Measurements from ENCODE around the gene VPS52.

The VPS52 gene, protein sequence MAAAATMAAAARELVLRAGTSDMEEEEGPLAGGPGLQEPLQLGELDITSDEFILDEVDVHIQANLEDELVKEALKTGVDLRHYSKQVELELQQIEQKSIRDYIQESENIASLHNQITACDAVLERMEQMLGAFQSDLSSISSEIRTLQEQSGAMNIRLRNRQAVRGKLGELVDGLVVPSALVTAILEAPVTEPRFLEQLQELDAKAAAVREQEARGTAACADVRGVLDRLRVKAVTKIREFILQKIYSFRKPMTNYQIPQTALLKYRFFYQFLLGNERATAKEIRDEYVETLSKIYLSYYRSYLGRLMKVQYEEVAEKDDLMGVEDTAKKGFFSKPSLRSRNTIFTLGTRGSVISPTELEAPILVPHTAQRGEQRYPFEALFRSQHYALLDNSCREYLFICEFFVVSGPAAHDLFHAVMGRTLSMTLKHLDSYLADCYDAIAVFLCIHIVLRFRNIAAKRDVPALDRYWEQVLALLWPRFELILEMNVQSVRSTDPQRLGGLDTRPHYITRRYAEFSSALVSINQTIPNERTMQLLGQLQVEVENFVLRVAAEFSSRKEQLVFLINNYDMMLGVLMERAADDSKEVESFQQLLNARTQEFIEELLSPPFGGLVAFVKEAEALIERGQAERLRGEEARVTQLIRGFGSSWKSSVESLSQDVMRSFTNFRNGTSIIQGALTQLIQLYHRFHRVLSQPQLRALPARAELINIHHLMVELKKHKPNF

DNA sequence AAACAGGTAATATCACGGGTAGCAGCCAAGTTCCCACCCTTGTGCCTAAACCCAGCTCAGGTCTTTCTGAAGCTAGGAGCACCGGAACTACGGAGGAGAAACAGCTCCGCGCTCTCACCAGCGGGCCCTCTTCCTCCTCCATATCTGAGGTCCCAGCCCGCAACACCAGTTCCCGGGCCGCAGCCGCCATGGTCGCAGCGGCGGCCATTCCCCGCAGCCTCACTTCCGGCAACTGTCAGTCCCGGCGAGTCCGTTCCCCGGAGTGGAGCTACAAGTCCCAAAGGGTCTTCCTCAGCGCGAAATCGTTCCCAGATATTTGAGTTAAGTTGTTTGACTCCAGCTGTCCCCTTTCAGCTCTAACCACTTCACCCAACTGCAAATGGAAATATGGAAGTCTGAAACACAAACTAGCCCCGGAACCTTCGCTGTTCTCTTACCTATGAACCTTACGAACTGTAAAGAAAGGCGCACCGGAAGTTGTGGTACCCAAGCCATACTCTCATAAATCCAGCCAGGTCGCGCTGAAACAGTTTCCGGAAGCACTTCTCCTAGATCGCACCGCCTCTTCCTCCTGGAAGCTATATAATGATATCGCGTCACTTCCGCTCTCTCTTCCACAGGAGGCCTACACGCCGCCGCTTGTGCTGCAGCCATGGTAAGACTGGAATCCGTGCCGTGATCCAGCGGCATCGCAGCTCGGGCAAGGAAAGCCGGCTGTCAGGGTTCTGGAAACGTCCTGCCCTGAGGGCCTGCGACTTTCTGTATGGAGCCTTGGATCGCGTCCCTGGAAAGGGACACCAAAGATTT, at the start of gene VPS52, which contains the start of gene RPS18:
Gene VPS52, minus strand, starts transcription at position 409 of the 807 bp plus-strand sequence. Its CDS starts 201 bp downstream, at position 208.
Gene RPS18, plus strand, starts transcription at position 608 of the 807 bp plus-strand sequence. Its CDS starts 45 bp downstream, at position 653.
- peak; percentile 98 to 100 for DNase-seq

DNA sequence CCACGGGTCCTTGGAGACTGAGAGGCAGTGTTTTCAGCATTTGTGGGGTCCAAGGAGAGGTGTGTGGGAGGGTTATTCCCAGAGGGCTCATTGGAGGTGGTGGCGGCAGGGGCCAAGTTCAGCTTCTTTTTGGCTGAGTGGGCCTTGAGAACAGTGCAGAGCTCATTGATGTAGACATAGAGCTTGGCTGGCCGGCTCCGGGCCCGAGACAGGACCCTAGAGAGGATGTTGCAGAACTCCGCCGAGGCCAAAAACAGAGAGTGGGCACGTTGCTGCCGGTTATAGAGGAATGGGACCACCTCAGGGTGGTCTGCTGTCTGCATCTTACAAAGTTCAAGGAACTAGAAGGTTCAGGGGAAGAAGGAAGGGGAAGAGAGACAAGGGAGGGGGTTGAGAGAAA, 49.6 kb upstream of the VPS52 start:
- no peak for DNase-seq

DNA sequence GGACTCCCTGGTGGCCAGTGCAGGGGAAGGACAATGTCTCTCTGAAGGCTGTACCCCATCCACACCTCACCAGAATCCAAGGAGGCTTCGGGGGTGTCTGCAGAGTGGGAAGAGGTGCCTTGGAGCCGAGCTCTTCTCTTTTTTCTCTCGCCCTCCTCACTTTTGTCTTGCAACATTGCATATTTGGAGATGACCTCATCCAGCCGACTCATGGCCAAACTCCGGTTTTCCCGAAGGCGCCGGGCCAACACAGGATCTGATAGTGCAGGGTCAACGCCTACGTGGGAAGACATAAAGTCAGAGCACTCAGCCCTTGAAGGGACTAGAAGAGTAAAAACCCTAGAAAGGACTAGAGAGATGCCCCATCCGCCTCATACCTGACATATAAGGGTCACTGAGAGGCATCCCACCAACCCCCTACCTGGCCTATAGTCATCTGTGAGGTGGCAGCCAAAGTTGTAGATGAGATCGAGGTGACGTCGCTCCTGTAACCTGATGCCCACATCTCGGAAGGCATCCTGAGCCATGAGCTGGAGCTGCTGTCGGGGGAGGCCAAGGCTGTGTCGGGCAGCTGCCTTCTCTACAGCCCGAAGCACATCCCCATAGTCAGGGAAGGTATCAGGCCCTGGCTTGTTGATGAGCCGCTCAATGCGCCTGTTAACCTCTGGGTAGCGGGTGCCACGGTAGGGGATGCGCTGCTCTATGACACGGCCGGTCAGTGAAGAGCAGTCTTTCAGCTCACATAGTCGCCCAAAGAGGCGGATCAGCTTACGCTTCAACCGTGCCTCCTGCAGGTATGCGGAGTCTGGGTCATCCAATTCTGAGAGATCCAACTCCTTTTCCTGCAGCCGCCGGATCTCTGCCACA, 48.9 kb upstream of the VPS52 start:
- DNase-seq = no peak

DNA sequence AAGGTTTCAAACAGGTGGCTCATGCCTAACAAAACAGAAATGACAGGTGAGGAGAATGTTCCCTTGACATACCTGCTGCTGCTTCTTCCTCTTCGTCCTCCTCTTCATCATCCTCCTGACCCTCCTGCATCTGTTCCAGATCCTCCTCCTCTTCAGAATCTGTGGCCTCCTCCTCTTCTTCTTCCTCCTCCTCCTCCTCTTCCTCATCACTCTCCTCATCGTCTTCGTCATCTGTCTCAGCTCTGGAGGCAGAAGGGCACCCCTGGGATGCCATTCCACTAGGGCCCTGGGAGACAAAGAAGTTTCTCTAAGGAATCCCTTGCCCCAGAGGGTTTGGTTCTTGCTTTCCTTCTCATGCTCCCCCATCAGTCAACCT, 48.3 kb upstream of the VPS52 start:
- no peak for DNase-seq

DNA sequence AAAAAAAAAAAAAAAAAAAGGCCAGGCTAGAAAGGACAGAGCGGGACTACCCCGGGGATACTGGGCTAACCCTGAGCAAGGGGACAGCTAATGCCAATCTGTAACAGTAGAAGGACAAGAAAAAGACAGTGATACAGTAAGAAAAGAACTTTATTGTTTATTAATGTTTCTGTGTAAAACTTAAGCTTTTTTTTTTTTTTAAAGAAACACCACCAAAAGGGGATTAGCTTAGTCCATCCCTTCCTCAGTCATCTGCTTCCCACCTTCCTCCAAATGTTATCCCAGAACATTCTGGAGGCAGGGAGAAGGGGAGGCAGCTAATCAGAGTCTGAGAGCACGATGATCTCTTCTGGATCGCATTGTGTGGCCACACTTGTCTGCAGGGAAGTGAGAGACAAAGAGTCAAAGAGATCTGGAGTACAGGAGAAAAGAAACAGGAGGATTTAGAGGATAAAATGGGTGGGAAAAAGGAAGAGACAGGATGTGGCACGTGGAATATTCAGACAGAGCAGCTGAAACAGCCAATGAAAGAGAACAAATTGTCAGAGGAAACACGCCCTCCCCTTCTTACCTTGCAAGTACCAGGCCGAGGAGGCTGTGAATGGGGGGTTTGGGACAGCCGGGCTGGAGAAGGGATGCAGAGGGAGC, 46.9 kb upstream of the VPS52 start:
- no peak for DNase-seq

DNA sequence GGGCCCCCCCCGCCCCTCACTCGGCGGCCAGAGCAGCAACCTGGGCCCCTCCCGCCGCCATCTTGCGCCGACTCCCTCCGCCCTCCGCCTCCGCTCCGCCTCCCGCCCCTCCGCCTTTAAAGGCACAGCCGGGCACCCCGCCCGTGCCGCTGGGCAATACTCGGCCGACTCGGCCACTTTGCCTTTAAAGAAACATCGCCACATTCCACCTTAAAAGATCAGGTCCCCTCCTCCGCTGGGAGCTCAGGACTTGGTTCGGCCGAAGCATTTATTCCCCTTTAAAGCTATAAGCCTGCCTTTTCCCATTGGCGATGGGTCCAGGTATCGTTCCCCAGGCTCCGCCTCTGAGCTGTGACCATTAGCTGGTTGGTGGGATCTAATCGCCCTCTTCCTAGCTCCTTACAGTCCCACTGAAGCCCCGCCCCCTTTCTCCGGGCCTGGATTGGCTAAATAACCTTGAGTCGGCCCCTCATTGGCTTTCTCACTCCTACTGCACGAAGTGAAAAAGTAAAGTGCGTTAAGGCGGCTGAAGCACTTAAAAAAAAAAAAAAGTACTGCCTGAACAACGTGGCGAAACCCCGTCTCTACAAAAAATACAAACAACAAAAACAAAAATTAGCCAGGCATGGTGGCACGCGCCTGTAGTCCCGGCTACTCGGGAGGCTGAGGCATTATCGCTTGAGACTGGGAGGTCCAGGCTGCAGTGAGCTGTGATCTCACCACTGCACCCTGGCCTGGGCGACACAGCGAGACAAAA, 46.2 kb upstream of the VPS52 start, which contains the start of gene ZBTB22:
Gene ZBTB22, minus strand, starts transcription at position 76 of the 757 bp plus-strand sequence. CDS start 828 bp downstream, outside the sequence.
- DNase-seq = peak; percentile 95 to 98

DNA sequence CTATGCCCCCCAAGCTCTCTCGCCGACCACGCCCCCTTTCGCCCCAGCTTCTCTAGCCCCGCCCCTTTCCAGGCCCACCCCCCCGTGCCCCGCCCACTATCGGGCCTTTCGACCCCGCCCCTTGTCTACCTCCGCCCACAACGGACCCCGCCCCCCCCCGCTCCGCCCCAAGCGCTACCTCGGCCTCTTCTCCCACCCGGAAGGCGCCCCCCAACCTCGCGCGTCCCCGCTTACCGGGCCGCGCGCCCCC, 45.7 kb upstream of the VPS52 start:
- DNase-seq = peak; percentile 56

DNA sequence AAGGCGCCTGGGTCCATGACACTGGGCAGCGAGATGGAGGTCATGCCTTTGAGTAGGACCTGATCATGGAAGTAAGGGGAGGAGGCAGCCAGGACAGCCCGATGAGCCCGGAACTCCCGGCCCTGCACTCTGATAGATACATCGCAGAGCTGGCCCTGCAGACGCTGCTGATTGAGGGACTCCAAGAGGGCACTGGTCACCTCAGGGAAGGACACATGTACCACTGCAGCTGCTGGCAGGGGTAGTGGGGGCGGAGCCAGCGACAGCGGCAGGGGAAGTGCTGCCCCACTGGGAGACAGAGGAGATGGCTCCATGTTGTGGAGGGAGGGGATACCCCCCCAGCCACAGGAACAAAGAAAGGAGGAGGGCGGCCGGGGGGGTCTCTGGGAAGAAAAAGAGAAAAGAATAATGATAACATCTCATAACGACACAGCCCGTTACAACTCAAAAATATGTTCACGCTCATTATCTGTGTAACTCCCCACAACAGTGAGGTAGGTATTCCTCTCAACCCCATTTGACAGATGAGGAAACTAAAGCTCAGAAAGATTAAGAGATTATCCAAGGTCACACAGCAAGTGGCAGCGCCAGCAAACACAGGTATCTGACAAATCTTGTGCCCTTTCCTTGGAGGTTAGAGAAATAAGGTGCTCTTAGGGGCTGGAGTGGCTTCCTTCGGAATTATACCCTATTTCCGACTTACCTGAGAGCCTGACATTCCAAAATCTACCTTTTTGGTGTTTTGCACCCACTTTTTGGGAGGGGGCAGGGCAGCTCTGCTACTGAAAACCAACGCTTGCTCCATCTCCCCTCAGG, 45.1 kb upstream of the VPS52 start:
- no peak for DNase-seq

DNA sequence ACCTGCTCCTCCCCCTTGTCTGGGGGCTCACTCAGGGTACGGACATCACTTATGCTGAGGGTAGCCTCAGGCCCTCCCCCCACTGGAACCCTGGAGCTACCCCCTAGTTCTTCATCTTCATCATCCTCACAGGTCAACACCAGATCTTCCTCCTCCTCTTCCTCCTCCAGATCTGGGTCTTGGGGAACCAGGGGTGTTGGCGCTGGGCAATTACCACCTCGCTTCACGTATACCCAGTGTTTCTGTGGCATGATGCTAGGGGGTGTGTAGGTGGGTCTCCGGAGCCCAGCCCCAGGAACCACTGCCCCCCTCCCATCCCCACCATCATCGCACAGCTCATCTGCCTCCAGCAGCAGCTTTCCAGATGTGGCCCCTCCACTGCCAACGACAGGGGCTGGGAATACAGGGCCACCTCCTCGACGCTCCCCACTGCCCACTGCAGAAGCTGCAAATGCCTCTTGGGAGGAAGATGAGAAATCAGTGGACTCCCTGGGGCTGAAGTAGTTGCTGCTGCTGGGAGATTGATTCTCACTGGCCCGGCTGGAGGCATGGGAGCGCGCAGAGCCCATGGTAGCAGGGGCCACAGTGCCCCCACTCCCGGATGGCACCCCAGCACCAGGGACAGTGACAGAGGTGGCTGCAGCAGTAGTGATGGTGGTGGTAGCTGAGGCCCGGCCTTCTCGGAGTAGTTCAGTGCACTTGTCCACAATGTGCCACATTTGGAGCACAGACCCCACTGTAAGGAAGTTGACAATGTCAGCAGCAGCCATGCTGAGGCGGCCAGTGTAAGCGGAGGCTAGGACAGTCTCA, 44.3 kb upstream of the VPS52 start:
- DNase-seq = no peak

DNA sequence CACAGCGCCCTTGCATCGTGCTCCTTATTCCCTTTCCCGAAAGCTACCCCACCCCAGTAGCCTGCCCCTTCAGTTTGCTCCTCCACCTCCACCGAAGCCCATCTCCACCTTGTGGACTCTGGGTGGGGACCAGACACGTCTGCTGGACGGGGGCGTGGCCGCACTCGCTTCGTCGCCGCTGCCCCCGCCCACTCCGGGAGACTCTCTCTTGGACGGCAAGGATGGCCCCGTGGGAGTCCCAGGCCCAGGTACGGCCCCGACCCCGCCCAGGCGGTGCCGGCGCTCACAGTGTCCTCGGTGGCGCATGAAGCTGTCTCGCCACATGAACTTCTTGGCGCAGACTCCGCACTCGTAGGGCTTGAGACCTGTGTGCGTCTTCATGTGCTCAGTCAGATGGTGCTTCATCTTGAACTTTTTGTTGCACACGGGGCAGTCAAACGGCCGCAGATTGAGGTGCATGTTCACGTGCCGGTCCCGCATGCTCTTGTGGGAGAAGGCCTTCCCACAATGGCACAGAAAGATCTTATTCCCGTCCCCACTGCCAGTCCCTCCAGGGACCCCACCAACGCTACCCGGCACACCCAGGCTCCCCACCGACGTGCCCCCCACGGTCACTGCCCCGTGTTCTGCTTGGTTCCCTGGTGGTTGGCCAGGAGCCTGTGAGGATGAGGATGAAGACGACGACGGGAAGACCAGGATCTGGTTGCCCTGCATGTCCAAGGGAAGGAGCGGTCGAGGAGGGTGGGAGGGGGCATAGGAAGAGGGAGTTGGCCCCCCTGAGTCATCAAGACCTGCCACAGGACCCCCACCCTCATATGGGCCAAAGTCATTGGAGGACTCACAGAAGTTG, 43.5 kb upstream of the VPS52 start:
- no peak for DNase-seq

DNA sequence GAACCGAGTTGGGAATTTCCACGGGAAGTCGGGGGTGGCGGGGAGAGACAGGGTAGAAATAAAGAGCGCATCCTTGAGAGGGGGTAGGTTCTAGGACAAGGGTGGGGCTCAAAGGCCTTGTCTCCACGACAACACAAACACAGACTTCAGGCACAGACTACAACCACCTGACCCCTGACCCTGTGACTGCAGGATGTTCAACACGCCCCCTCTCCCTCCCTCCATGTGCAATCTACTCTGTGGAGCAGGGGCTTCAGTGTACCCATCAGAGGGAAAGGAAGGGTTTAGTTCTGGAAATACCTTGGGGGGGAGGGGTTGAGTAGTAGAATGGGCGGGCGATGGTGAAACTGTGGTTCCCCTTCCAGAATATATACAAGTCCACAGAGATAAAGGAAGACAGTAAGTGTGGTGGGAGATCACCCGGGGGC, 42.9 kb upstream of the VPS52 start:
- DNase-seq = peak; percentile 50 to 51

DNA sequence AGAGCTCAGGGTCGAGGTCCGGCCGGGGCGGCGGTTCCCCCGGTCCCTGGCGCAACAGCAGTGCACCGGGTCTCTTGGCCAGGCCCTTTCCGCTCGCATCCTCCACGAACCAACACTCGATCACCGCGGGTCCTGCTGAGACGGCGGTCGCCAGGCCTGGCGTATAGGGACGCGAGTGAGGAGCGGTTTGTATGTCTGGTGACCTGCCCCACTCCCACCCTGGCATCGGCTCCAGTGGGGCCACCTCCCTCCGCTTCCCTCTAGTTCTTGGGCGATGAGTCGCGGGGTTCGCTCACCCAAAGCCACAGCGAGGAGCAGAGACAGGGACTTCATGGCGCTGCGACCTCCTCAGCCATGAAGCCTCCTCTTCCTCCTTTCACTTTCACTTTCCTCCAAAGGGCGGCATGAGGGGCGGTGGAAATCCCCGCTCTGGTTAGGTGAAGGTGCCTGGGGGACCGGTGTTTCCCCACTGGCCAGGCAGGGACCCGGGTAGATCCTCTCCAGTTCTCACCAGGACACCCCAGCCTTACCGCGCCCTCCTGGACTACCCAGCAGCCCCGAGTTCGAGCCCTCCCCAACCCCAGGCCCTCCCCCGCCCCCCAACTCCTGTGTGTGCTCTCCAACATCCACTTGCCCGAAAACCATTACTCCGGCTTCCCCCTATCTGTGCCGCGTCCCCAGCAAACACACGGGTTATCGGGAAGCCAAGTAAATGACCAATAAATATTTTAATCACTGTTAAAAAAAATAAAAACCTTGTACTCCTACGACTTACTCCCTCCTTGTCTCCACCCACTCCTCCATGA, 42.2 kb upstream of the VPS52 start, which contains the start of gene TAPBP:
Gene TAPBP, minus strand, starts transcription at position 370 of the 806 bp plus-strand sequence. Its CDS starts 37 bp downstream, at position 333.
- DNase-seq = peak; percentile 61 to 73

DNA sequence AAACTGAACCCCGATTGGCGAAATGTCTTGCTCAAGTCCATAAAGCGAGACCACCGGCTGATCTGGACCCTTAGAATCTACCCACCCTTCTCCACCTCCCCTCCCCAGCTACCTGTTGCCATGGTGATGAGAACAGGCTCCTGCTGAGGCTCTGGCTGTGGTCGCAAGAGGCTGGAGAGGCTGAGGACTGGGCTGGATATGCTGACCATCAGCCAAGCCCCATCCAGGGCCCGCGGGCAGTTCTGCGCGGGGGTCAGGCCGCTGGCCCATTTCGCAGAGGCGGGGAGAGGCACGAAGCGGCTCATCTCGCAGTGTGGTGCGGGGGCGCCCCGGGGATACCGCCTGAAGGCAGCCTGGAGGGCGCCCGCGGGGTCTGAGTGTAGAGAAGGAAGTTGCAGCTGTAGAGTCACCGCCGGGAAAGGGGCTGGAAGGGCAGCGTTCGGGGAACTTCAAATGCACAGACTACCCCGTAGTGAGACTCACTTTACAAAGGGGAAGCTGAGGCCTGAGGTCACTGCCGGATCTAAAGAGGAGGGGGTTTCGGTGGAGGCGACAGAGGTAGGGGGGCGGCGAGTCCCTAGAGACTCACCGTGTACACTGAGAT, 41.5 kb upstream of the VPS52 start:
- peak; percentile 48 to 68 for DNase-seq

DNA sequence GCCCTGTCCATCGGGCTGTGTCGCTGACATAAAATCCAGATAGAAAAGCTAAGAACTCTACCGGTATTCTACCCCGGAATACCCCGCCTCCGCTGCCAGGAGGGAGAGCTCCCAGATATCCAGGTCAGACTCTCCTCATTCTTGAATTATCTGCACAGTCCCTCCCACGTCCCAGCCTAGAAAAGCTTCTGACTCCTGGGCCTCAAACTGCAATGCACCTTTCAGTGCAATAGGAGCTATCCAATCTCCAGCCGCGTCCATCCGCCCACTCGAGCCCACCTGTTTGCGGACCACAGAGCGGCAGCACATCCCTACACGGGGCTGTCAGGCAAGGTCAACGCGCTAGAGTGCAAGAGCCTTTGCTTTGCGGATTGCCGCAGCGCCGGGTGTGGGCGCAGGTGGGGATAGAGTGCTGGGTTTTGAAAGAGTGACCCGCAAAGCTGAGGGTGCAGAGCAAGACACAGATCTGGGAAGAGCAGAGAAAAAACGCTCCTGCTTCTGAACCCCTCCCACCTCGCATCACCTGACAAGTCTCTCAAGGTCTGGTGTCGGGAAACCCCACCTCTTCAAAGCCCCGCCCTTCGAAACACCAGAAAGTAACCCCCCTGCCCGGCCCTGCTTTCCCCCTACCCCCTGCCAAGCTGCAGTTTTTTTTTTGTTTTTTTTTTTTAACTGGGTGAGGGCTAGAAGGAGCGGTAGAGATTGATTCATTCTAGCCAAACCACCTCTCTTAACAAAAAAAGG, 40.9 kb upstream of the VPS52 start:
- DNase-seq = peak; percentile 68 to 69

DNA sequence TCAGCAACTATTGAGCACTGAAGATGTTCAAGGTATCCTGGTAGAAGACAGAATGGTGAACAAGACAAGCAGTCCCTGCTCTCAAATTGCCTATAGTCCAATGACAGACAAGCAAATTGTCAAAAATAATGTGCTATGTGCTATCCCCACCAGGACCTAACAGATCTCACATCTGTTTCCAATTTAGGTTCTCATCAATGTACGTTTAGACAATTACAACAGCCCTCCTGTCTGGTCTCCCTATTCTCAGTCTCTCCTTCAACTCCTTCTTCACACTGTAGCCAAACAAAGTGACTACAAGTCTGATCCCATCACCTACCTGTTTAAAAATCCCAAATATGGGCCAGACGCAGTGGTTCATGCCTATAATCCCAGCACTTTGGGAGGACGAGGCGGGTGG, 34.7 kb upstream of the VPS52 start:
- DNase-seq = no peak

DNA sequence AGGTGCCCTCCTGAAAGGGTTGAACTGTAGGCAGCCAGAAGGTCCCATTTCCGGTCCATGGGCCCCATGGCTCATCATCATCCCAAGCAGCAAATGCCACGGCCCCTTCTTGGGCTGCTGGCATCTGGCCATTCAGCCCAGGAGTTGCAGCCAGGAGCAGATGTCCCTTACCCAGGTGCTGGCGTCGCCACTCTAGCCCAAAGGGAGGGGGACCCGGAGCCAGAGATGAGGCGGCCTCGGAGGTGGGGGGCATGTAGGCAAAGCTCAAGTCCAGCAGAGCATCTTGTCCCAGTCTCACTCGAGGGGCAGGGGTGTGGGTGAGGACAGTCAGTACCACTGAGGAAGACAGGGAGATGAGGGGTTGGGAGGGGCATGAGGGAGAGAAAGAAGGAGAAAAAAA, 33.4 kb upstream of the VPS52 start:
- no peak for DNase-seq
